SU-DHL-6 (cell line): Measurements from ENCODE around the gene MTMR2.

ENCODE experiments used
- H2AFZ ChIP-seq: fragments of 200-600 bp; sonication (generic); 2 replicates; pipeline ENCODE4 v1.6.1; 2014; ENCODE audit warnings: low read depth, mild to moderate bottlenecking, moderate library complexity, mixed read lengths, antibody characterized with exemption, low read length; ENCODE audit not compliant: severe bottlenecking
- H3F3A ChIP-seq: fragments of 200-600 bp; shearing (Covaris generic); 2 replicates; pipeline ENCODE4 v1.6.0; 2016; ENCODE audit warnings: antibody characterized with exemption, mild to moderate bottlenecking; ENCODE audit not compliant: insufficient read depth
- H3K27ac ChIP-seq: fragments of 200-600 bp; sonication (generic); 2 replicates; pipeline ENCODE4 v1.5.1; 2016; ENCODE audit warnings: low read depth, mild to moderate bottlenecking, low read length, moderate library complexity, mixed read lengths
- H3K27me3 ChIP-seq: fragments of 200-600 bp; sonication (generic), shearing (Covaris generic); 2 replicates; pipeline ENCODE4 v1.6.0; 2014; ENCODE audit warnings: mild to moderate bottlenecking, low read length
- H3K36me3 ChIP-seq: fragments of 200-600 bp; sonication (generic); 2 replicates; pipeline ENCODE4 v1.6.1; 2014; ENCODE audit warnings: mild to moderate bottlenecking, low read length, mixed read lengths
- H3K4me2 ChIP-seq: fragments of 300-600, 200-600 bp; shearing (Covaris generic), sonication (generic); 2 replicates; pipeline ENCODE4 v1.6.0; 2014; ENCODE audit warnings: low read length, low read depth, mild to moderate bottlenecking; ENCODE audit not compliant: poor library complexity, severe bottlenecking
- H3K4me3 ChIP-seq: fragments of 200-600 bp; sonication (generic); 2 replicates; pipeline ENCODE4 v1.5.1; 2014; ENCODE audit warnings: antibody characterized with exemption, low read length, mild to moderate bottlenecking, mixed read lengths; ENCODE audit not compliant: insufficient read depth, poor library complexity, severe bottlenecking
- H3K79me2 ChIP-seq: fragments of 200-600 bp; sonication (generic); 2 replicates; pipeline ENCODE4 v1.6.1; 2014; ENCODE audit warnings: mild to moderate bottlenecking, low read length, moderate library complexity; ENCODE audit not compliant: insufficient read depth
- H3K9ac ChIP-seq: fragments of 200-600 bp; sonication (generic); 2 replicates; pipeline ENCODE4 v1.7.0; 2014; ENCODE audit warnings: mild to moderate bottlenecking, low read length
- H3K9me2 ChIP-seq: fragments of 200-600 bp; sonication (generic); replicated peaks from 2 replicates; pipeline ENCODE4 v1.6.1; 2014; ENCODE audit warnings: low read length; ENCODE audit not compliant: insufficient read depth
- H3K9me3 ChIP-seq: fragments of 200-600 bp; sonication (generic); 2 replicates; pipeline ENCODE4 v1.6.1; 2014; ENCODE audit warnings: low read length, mixed read lengths; ENCODE audit not compliant: insufficient read depth
- H4K20me1 ChIP-seq: fragments of 200-600 bp; sonication (generic); 2 replicates; pipeline ENCODE4 v1.6.1; 2014; ENCODE audit warnings: low read depth, mild to moderate bottlenecking, antibody characterized with exemption, low read length, moderate library complexity, mixed read lengths
- EZH2phosphoT487 ChIP-seq: fragments of 200-600 bp; sonication (generic), shearing (Covaris generic); conservative IDR thresholded peaks from 2 replicates; pipeline ENCODE4 v1.6.1; 2018; ENCODE audit warnings: mild to moderate bottlenecking, antibody characterized with exemption, low read length, moderate library complexity, mixed read lengths
- TF ChIP-seq, protein P1 (sequence below): fragments of 200-600 bp; sonication (generic); IDR thresholded peaks from one replicate; pipeline ENCODE4 v1.5.1; 2017; ENCODE audit warnings: antibody characterized with exemption, mild to moderate bottlenecking, low read length, moderate library complexity; ENCODE audit not compliant: insufficient read depth, poor library complexity, severe bottlenecking

MTMR2 gene

DNA sequence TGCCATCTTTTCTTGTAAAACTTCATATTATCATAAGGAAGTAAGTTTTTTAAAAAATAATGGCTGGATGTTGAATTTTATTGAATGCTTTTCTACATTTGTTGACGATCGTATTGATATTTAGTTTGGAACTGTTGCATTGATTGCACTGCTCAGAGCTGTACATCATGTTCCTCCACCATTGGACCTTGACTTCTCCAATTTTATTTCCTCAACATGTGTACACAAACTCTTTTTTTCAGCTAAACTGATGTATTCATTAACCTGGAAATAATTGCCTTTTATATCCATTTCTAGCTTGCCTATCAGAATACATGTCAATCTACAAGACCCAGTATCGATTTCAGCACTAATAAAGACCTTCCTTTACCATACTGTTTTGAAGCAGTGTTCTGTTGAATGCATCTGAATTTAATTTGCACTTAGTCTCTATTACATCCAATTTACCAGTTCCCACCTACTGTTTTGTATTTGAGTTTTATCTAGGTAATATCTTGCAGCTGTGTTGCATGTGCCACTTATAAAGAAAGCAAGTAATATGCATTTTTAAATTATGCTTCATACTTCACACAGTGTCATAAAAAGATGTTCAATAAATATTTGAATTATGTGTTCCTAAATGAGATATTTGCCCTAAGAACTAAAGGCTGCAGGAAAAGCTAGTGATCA lies 128.1 kb downstream of the MTMR2 start:
- Histone ChIP-seq H3K79me2 (peaks cover 82% of the 10 kb centered on the region), H4K20me1 (peaks cover 23% of the 10 kb centered on the region; the same call in 1 of the 2 replicates), H3K9me3 (no peaks in the 10 kb centered on the region), H3F3A (0 out of 2 replicates have a peak, but pooled peaks cover 5% of the 10 kb centered on the region), H3K9ac (no peak overlapping the region), H3K4me3 (no peak overlapping the region), H3K9me2 (no peaks in the 10 kb centered on the region), H3K4me2 (no peak overlapping the region), H3K36me3 (peaks cover 18% of the 10 kb centered on the region), H3K27ac (no peak overlapping the region), H3K27me3 (no peaks in the 10 kb centered on the region), H2AFZ (no peak overlapping the region)
- TF ChIP-seq EZH2phosphoT487: no peak
- TF ChIP-seq, protein P1, sequence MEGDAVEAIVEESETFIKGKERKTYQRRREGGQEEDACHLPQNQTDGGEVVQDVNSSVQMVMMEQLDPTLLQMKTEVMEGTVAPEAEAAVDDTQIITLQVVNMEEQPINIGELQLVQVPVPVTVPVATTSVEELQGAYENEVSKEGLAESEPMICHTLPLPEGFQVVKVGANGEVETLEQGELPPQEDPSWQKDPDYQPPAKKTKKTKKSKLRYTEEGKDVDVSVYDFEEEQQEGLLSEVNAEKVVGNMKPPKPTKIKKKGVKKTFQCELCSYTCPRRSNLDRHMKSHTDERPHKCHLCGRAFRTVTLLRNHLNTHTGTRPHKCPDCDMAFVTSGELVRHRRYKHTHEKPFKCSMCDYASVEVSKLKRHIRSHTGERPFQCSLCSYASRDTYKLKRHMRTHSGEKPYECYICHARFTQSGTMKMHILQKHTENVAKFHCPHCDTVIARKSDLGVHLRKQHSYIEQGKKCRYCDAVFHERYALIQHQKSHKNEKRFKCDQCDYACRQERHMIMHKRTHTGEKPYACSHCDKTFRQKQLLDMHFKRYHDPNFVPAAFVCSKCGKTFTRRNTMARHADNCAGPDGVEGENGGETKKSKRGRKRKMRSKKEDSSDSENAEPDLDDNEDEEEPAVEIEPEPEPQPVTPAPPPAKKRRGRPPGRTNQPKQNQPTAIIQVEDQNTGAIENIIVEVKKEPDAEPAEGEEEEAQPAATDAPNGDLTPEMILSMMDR: no peak

DNA sequence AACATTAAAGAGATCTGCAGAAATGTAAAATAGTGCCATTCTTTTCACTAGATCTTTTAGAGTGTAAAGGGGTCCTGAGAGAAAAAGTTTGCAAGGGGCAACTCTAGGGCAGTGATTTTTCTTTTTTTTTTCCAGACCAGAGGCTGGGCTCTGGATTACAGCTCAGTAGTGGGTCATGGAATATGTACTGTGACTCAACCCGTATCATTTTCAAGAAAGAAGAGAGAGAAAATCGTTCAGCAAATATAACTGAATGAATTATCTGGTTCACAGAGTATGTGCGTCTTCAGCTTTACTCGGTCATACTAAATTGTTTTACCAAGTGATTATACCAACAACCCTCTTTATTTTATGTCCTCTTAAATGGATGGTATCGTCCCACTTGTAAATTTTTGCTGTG lies 129.8 kb downstream of the MTMR2 start:
- Histone ChIP-seq H3K27me3 (no peaks in the 10 kb centered on the region), H3K9ac (no peak overlapping the region), H4K20me1 (peaks cover 23% of the 10 kb centered on the region; the same call in 1 of the 2 replicates), H2AFZ (no peak overlapping the region), H3F3A (peaks cover 9% of the 10 kb centered on the region; the same call in 1 of the 2 replicates), H3K4me2 (peak overlapping the region; percentile 11), H3K9me2 (no peaks in the 10 kb centered on the region), H3K27ac (no peak overlapping the region), H3K9me3 (no peaks in the 10 kb centered on the region), H3K4me3 (no peak overlapping the region), H3K79me2 (peaks cover 84% of the 10 kb centered on the region), H3K36me3 (peaks cover 9% of the 10 kb centered on the region)
- no peak for TF ChIP-seq EZH2phosphoT487
- TF ChIP-seq, protein P1: no peak

DNA sequence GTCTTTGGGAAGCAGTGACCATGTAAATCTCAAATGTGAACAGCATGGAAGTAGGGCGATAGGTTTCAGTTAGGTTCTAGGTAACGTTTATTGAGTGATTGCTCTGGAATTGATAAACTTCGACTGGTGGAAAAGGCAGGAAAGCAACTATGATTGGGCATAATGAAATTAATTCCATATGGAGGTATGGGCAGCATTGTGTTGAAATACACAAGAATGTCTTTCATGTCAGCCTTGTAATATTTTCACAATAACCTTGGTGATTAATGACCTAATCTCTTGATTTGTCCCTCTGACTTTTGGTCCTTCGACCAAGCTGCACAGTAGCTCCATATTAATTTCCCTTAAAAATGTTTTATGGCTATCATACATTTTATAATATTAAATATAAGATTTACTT lies 130.8 kb downstream of the MTMR2 start:
- no peak overlapping the region for H3K4me2 ChIP-seq
- H3K27me3 ChIP-seq: no peaks in the 10 kb centered on the region
- peaks cover 5% of the 10 kb centered on the region; the same call in 1 of the 2 replicates for H3K36me3 ChIP-seq
- no peak overlapping the region for H3K4me3 ChIP-seq
- no peak overlapping the region for H3K9ac ChIP-seq
- peaks cover 23% of the 10 kb centered on the region; the same call in 1 of the 2 replicates for H4K20me1 ChIP-seq
- no peak overlapping the region for H3K27ac ChIP-seq
- H3K9me3 ChIP-seq: no peaks in the 10 kb centered on the region
- TF ChIP-seq EZH2phosphoT487: no peak
- TF ChIP-seq, protein P1: no peak
- peaks cover 84% of the 10 kb centered on the region for H3K79me2 ChIP-seq
- H3F3A ChIP-seq: peaks cover 9% of the 10 kb centered on the region; the same call in 1 of the 2 replicates
- no peak overlapping the region for H2AFZ ChIP-seq
- no peaks in the 10 kb centered on the region for H3K9me2 ChIP-seq
